Muscle layer of duodenum (tissue), 2 donors: ENCODE results near the gene TYR.
"Not testable (repeated sequence)": the region's sequence is repeated elsewhere in the genome, so short reads cannot be mapped to it uniquely, and the experiment has no call there.

Experiments used
- H3K27ac ChIP-seq: one replicate; pipeline ENCODE4 v1.7.0; 2013; ENCODE audit warnings: mild to moderate bottlenecking, low read length
- H3K27me3 ChIP-seq: one replicate; pipeline ENCODE4 v1.7.0; 2013; ENCODE audit warnings: low read depth, mild to moderate bottlenecking, control low read depth, low read length
- H3K36me3 ChIP-seq, 2 donors: one replicate each; pipeline ENCODE4 v1.7.0; 2013; ENCODE audit warnings: low read length in 2 of 2, control low read depth in 1 of 2, mild to moderate bottlenecking in 1 of 2; ENCODE audit not compliant: insufficient read depth in 2 of 2, control insufficient read depth in 1 of 2
- H3K4me1 ChIP-seq, 2 donors: one replicate each; pipeline ENCODE4 v1.7.0; 2013; ENCODE audit warnings: low read length in 2 of 2, mild to moderate bottlenecking in 2 of 2, control low read depth in 1 of 2, moderate library complexity in 1 of 2; ENCODE audit not compliant: insufficient read depth in 2 of 2, control insufficient read depth in 1 of 2
- H3K4me3 ChIP-seq, 2 donors: one replicate each; pipeline ENCODE4 v1.7.0; 2013; ENCODE audit warnings: low read length in 2 of 2, low read depth in 1 of 2, mild to moderate bottlenecking in 1 of 2
- H3K9me3 ChIP-seq, 2 donors: one replicate each; pipeline ENCODE4 v1.7.0; 2013; ENCODE audit warnings: low read length in 2 of 2, control low read depth in 1 of 2, mild to moderate bottlenecking in 1 of 2; ENCODE audit not compliant: control insufficient read depth in 1 of 2
- donor health status: healthy.

TYR gene

GRCh38 chr11:89309321-89309985 is 131.8 kb downstream of the TYR start:
- not testable (repeated sequence) for H3K36me3 ChIP-seq, H3K9me3 ChIP-seq, H3K27ac ChIP-seq, H3K4me3 ChIP-seq, H3K27me3 ChIP-seq, H3K4me1 ChIP-seq

GRCh38 chr11:89310607-89311006 is 132.9 kb downstream of the TYR start:
- H3K9me3 ChIP-seq, H3K4me3 ChIP-seq, H3K27ac ChIP-seq, H3K4me1 ChIP-seq, H3K36me3 ChIP-seq, H3K27me3 ChIP-seq: not testable (repeated sequence)

- H3K27ac ChIP-seq: no peak overlapping the region
- H3K9me3 ChIP-seq: no peaks in the 10 kb centered on the region
- no peaks in the 10 kb centered on the region for H3K4me1 ChIP-seq
- H3K36me3 ChIP-seq: no peaks in the 10 kb centered on the region
- no peak overlapping the region for H3K4me3 ChIP-seq
- H3K27me3 ChIP-seq: no peaks in the 10 kb centered on the region
These were observed 143.7 kb downstream of the TYR start for GRCh38 chr11:89321401-89321800.

DNA sequence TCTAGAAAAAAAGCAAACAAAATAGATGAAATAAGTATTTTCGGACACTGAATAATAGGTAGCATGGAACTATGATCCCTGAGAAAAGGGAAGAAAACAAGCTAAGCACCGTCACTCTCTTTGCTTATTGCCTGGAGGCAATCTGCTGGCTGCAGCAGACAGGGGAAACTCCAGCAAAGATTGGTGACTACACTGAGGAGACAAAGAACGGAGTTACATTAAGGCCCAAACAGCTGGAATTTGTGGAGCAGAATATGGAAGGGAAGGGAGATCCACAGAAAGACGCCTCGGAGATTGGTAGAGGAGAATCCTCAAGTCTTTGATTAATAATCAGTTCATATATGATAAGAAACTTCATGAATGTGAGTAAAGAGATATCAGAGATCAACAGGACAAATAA is 150.2 kb downstream of the TYR start:
- no peak overlapping the region for H3K4me3 ChIP-seq
- no peaks in the 10 kb centered on the region for H3K9me3 ChIP-seq
- no peaks in the 10 kb centered on the region for H3K4me1 ChIP-seq
- no peaks in the 10 kb centered on the region for H3K36me3 ChIP-seq
- H3K27ac ChIP-seq: no peak overlapping the region
- no peaks in the 10 kb centered on the region for H3K27me3 ChIP-seq

DNA sequence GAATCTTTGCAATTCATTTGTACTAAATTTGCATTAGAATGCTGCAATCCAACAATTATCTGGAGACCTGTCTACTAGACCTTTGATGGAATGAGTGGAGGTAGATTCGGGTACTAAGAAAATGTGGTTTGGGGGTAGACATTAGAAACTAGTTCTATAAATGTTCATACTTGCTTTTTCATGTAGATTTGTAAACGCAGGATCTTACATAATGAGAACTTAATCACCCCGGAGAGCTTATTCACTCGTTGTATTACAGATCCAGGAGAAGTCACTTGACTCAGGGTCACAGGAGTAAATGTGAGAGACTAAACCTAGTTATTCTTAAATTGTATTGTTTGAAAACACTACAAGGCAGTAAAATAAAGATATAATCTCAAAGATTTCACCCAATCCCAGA is 154.3 kb downstream of the TYR start:
- H3K4me3 ChIP-seq, H3K9me3 ChIP-seq, H3K27ac ChIP-seq, H3K4me1 ChIP-seq, H3K27me3 ChIP-seq, H3K36me3 ChIP-seq: not testable (repeated sequence)

DNA sequence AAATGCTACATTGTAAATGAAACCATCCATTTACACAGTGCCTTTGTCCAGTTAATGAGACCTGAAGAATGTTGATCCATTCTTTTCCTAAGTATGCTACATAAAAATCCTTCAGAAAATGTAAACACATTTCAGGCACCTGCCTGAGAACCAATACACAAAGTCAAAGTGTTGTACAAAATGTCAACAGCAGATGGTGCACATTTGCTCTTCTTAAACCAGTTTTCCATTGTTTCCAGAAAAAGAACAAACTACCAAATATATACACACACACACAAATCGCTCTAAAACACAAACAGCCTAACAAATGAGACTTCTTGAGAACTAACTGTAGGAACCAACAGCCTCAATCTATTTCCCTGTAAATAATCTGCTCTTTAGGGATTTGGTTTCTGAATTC is 156.0 kb downstream of the TYR start:
- H3K9me3 ChIP-seq, H3K4me3 ChIP-seq, H3K36me3 ChIP-seq, H3K27me3 ChIP-seq, H3K27ac ChIP-seq, H3K4me1 ChIP-seq: not testable (repeated sequence)

GRCh38 chr11:89337100-89337650 is 159.5 kb downstream of the TYR start:
- H3K36me3 ChIP-seq, H3K4me1 ChIP-seq, H3K27me3 ChIP-seq, H3K9me3 ChIP-seq, H3K27ac ChIP-seq, H3K4me3 ChIP-seq: not testable (repeated sequence)

GRCh38 chr11:89338073-89338472 is 160.4 kb downstream of the TYR start:
- H3K4me3 ChIP-seq, H3K27me3 ChIP-seq, H3K27ac ChIP-seq, H3K36me3 ChIP-seq, H3K9me3 ChIP-seq, H3K4me1 ChIP-seq: not testable (repeated sequence)

GRCh38 chr11:89340450-89340849 is 162.8 kb downstream of the TYR start:
- not testable (repeated sequence) for H3K27ac ChIP-seq, H3K9me3 ChIP-seq, H3K27me3 ChIP-seq, H3K4me3 ChIP-seq, H3K4me1 ChIP-seq, H3K36me3 ChIP-seq

- H3K4me3 ChIP-seq, H3K9me3 ChIP-seq, H3K27ac ChIP-seq, H3K36me3 ChIP-seq, H3K4me1 ChIP-seq, H3K27me3 ChIP-seq: not testable (repeated sequence)
These were observed 165.4 kb downstream of the TYR start for GRCh38 chr11:89342880-89343572.
